Caco-2 (cell line): ENCODE measurements around the gene TIGIT. TPM values are rescaled to one million over a fixed set of nuclear protein-coding genes. Genes with fewer than 3 reads are reported as not detected.
A peak's percentile ranks its signal among the peaks of the same experiment; 100 is the strongest.

Experiments
- BruUV-seq: library from RNA; stranded (reverse); fragments of 400-500 nt; replicated peaks from 2 replicates; lab custom pipeline; 2021; lab: Mats Ljungman, UMichigan
- CTCF ChIA-PET: fragments of 300-600 bp; sonication (Branson Sonifier 250); formaldehyde crosslinking; loops from one replicate; lab custom pipeline; 2022; ENCODE audit warnings: antibody characterized with exemption; lab: Charles Lee
- POLR2A ChIA-PET: fragments of 300-600 bp; sonication (Branson Sonifier 250); formaldehyde crosslinking; loops from one replicate; lab custom pipeline; 2022; ENCODE audit warnings: antibody characterized with exemption; lab: Charles Lee
- DNase-seq, 2 experiments: peaks; one replicate each; pipeline versions ENCODE4 v3.0.0 to v3.0.0-alpha.2; 2020 to 2022
- H3K27me3 ChIP-seq: replicated peaks from 2 replicates; pipeline ENCODE4 v1.6.0; 2011; ENCODE audit warnings: low read length; ENCODE audit not compliant: control insufficient read depth, insufficient read depth
- H3K36me3 ChIP-seq: 2 replicates; pipeline ENCODE4 v1.5.1; 2011; ENCODE audit warnings: low read length; ENCODE audit not compliant: control insufficient read depth, insufficient read depth
- H3K4me1 ChIP-seq: fragments of 250-450 bp; sonication (Bioruptor Pico); 2 replicates; pipeline ENCODE4 v1.5.1; 2020; ENCODE audit warnings: mild to moderate bottlenecking
- H3K4me3 ChIP-seq: 2 replicates; pipeline ENCODE4 v1.5.1; 2011; ENCODE audit warnings: low read depth, mild to moderate bottlenecking, control low read depth, low read length
- H3K9me3 ChIP-seq: fragments of 250-450 bp; sonication (Bioruptor Pico); 2 replicates; pipeline ENCODE4 v1.5.1; 2020; ENCODE audit warnings: mild to moderate bottlenecking, moderate library complexity
- H3K27ac Mint-ChIP-seq: one replicate; pipeline ENCODE4 v1.8.0; 2022; ENCODE audit warnings: mixed read lengths; ENCODE audit not compliant: unreplicated experiment
- H3K27me3 Mint-ChIP-seq: one replicate; pipeline ENCODE4 v1.8.0; 2022; ENCODE audit warnings: mixed read lengths; ENCODE audit not compliant: insufficient read depth, unreplicated experiment
- H3K36me3 Mint-ChIP-seq: one replicate; pipeline ENCODE4 v1.8.0; 2022; ENCODE audit warnings: mild to moderate bottlenecking, mixed read lengths; ENCODE audit not compliant: insufficient read depth, unreplicated experiment
- H3K4me1 Mint-ChIP-seq: one replicate; pipeline ENCODE4 v1.8.0; 2022; ENCODE audit warnings: low read depth, mixed read lengths; ENCODE audit not compliant: unreplicated experiment
- H3K4me3 Mint-ChIP-seq: one replicate; pipeline ENCODE4 v1.8.0; 2022; ENCODE audit warnings: mild to moderate bottlenecking, moderate library complexity, mixed read lengths; ENCODE audit not compliant: unreplicated experiment
- H3K9me3 Mint-ChIP-seq: one replicate; pipeline ENCODE4 v1.8.0; 2022; ENCODE audit warnings: mixed read lengths; ENCODE audit not compliant: unreplicated experiment
- intact Hi-C: fragments of 100-400 bp; cut with micrococcal nuclease; formaldehyde crosslinking; loops from one replicate; pipeline ENCODE4 v1.10.0; 2022; ENCODE audit not compliant: unreplicated experiment
- total RNA-seq: library from RNA; stranded (reverse); gene quantifications from 2 replicates; pipeline ENCODE4 v1.2.3, GENCODE V29; 2022
- TF ChIP-seq, protein P1 (sequence below), 2 experiments: fragments of 200-600 bp in 1 of 2; IDR thresholded peaks; 1 replicate in 1 of 2; 2 replicates in 1 of 2; pipeline versions ENCODE4 v1.5.1 to v1.8.0; 2011 to 2022; ENCODE audit warnings: antibody characterized with exemption in 1 of 2, control low read depth in 1 of 2, inconsistent platforms in 1 of 2, low read depth in 1 of 2, low read length in 1 of 2, mild to moderate bottlenecking in 1 of 2, moderate library complexity in 1 of 2; ENCODE audit not compliant: insufficient read depth in 1 of 2, severe bottlenecking in 1 of 2, unreplicated experiment in 1 of 2

TIGIT gene
- total RNA-seq, 1 experiment from 2014 or later, result not detected

DNA sequence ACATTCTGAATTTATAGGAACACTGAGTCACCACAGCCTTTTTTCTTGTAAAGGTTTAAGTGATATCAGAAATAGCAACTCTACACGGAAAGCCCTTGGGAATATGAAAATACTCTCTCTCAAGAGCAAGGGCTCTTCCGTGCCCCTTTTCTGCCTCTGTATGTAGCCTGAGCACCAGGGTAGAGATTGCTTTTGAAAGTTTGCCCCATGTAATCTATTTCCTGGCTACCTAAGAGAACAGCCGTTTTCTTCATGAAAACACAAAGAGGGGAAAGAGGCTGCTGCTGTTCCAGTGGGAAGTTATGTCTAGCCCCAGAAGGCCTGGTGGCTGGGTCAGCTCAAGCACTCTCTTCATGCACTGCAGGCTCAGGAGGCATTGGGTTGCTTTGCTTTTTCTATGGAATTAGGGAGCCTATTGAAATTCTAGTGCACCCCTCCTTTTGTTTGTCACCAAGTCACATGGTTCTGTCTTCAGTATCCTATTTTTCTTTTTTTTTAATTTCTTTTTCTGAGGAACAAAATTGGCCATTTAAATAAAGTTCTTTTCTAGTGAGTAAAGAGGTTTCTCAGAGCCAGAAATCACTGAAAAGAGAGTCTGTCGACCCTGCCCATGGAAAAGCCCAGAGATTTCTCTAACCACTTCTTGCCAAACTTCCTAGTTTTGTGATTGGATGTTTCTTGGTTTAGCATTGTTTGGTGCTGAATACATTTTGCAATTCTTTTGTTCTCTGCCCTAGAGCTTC, 39.5 kb downstream of the TIGIT start:
- Histone ChIP-seq H3K36me3 (no peaks in the 10 kb centered on the region), H3K4me3 (no peak overlapping the region), H3K9me3 (no peaks in the 10 kb centered on the region), H3K27me3 (no peaks in the 10 kb centered on the region), H3K4me1 (no peaks in the 10 kb centered on the region)
- H3K27me3 Mint-ChIP-seq, result no peaks in the 10 kb centered on the region
- intact Hi-C loops, result no loop called here
- no peak for DNase-seq
- POLR2A ChIA-PET, result no interaction called here
- H3K27ac Mint-ChIP-seq, result no peak overlapping the region
- no peaks in the 10 kb centered on the region for H3K9me3 Mint-ChIP-seq
- H3K36me3 Mint-ChIP-seq, result peaks cover 25% of the 10 kb centered on the region
- no peak overlapping the region for H3K4me3 Mint-ChIP-seq
- TF ChIP-seq, protein P1, sequence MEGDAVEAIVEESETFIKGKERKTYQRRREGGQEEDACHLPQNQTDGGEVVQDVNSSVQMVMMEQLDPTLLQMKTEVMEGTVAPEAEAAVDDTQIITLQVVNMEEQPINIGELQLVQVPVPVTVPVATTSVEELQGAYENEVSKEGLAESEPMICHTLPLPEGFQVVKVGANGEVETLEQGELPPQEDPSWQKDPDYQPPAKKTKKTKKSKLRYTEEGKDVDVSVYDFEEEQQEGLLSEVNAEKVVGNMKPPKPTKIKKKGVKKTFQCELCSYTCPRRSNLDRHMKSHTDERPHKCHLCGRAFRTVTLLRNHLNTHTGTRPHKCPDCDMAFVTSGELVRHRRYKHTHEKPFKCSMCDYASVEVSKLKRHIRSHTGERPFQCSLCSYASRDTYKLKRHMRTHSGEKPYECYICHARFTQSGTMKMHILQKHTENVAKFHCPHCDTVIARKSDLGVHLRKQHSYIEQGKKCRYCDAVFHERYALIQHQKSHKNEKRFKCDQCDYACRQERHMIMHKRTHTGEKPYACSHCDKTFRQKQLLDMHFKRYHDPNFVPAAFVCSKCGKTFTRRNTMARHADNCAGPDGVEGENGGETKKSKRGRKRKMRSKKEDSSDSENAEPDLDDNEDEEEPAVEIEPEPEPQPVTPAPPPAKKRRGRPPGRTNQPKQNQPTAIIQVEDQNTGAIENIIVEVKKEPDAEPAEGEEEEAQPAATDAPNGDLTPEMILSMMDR (IDR thresholded peaks at IDR 0.05; ENCODE audit: insufficient read depth in 1 of 2, low read depth in 1 of 2, low read length in 1 of 2, severe bottlenecking in 1 of 2, unreplicated experiment in 1 of 2), result no peak
- no TSS peak for BruUV-seq
- no peaks in the 10 kb centered on the region for H3K4me1 Mint-ChIP-seq
- CTCF ChIA-PET, result no interaction called here

DNA sequence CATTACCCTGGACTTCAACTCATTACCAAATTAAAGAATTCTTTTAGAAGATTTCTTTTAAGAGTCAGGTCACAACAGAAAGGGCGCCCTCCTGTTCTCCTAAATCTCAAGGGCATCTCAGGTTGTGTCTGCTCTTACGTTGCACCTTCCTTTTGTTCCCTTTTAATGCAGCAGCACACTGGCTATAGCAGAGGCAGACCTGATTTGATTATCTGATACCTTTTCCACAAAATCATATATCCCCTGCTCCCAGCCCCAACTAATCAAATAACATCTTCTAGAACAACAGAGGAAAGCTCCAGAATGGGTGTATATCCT, 40.1 kb downstream of the TIGIT start:
- Histone ChIP-seq H3K4me3 (no peak overlapping the region), H3K36me3 (no peaks in the 10 kb centered on the region), H3K9me3 (no peaks in the 10 kb centered on the region), H3K4me1 (no peaks in the 10 kb centered on the region), H3K27me3 (no peaks in the 10 kb centered on the region)
- H3K27me3 Mint-ChIP-seq, result no peaks in the 10 kb centered on the region
- no peak for DNase-seq
- POLR2A ChIA-PET, result no interaction called here
- no TSS peak for BruUV-seq
- H3K27ac Mint-ChIP-seq, result no peak overlapping the region
- no peaks in the 10 kb centered on the region for H3K4me1 Mint-ChIP-seq
- CTCF ChIA-PET, result interaction anchor here (0.6 kb wide), 1 partner anchor 358 kb away, joined by 3 read pairs; no protein-coding TSS in a partner anchor
- peaks cover 27% of the 10 kb centered on the region for H3K36me3 Mint-ChIP-seq
- H3K9me3 Mint-ChIP-seq, result no peaks in the 10 kb centered on the region
- TF ChIP-seq, protein P1 (IDR thresholded peaks at IDR 0.05; ENCODE audit: insufficient read depth in 1 of 2, low read depth in 1 of 2, low read length in 1 of 2, severe bottlenecking in 1 of 2, unreplicated experiment in 1 of 2), result no peak
- intact Hi-C loops, result no loop called here
- no peak overlapping the region for H3K4me3 Mint-ChIP-seq

DNA sequence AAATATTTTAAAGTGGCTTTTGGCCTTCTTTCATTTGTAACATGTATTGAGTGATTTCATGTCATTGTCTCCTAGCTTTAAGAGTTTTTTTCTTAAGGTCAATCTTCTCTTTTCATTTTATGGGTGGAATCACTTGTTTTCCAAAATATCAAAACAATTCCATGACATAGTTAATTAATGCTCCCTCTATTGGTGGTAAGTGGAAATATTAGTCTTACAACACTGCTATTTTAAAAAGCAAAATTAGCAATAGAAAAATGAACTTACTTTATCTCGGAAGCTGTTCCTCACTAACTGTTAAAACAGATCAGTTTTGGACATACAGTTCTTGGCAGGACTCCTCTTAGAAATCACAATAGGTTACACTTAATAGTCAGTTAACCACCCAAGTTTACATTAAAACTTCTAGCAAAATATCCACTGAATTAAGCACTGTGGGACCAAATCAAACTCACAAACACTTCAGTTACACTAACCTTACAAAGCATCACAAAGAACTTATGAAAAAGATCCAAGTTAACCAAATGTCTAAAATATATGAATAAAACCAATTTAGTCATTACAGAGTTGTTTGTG, 42.4 kb downstream of the TIGIT start:
- no TSS peak for BruUV-seq
- Mint-ChIP-seq H3K27ac (no peak overlapping the region), H3K4me1 (no peaks in the 10 kb centered on the region), H3K27me3 (no peaks in the 10 kb centered on the region), H3K36me3 (peaks cover 34% of the 10 kb centered on the region), H3K4me3 (no peak overlapping the region), H3K9me3 (no peaks in the 10 kb centered on the region)
- ChIA-PET POLR2A (no interaction called here), CTCF (no interaction called here)
- Histone ChIP-seq H3K9me3 (no peaks in the 10 kb centered on the region), H3K4me3 (no peak overlapping the region), H3K27me3 (no peaks in the 10 kb centered on the region), H3K36me3 (no peaks in the 10 kb centered on the region), H3K4me1 (no peaks in the 10 kb centered on the region)
- DNase-seq, result no peak
- intact Hi-C loops, result no loop called here
- TF ChIP-seq, protein P1 (IDR thresholded peaks at IDR 0.05; ENCODE audit: insufficient read depth in 1 of 2, low read depth in 1 of 2, low read length in 1 of 2, severe bottlenecking in 1 of 2, unreplicated experiment in 1 of 2), result peak; percentile 28 to 40
